Measurements from ENCODE around the gene TSPAN17.

DNA sequence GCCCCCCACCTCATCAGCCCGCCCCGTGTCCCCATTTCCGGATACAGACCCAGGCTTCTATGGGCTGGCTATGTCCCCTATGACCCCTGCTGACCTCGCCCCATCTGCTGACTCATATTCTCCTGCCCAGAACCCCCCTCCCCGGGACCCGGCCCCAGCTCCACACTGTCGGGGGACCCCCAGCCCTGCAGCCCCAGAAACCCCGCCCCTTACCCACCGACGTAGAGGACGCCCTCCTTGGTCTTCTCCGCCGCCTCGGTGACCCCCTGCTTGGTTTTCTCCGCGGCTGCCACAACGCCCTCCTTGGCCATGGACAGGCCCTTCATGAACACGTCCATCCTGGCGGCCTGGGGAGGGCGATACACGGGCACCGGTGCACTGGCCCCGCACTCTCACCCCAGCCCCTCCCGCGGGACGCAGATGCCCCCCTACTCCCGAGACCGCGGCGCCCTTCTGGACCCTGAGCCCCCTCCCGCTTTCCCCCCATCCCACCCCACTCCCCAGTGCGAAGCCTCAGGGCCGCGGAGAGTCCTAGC, 17.9 kb upstream of the TSPAN17 start:
- TF ChIP-seq, protein P1, sequence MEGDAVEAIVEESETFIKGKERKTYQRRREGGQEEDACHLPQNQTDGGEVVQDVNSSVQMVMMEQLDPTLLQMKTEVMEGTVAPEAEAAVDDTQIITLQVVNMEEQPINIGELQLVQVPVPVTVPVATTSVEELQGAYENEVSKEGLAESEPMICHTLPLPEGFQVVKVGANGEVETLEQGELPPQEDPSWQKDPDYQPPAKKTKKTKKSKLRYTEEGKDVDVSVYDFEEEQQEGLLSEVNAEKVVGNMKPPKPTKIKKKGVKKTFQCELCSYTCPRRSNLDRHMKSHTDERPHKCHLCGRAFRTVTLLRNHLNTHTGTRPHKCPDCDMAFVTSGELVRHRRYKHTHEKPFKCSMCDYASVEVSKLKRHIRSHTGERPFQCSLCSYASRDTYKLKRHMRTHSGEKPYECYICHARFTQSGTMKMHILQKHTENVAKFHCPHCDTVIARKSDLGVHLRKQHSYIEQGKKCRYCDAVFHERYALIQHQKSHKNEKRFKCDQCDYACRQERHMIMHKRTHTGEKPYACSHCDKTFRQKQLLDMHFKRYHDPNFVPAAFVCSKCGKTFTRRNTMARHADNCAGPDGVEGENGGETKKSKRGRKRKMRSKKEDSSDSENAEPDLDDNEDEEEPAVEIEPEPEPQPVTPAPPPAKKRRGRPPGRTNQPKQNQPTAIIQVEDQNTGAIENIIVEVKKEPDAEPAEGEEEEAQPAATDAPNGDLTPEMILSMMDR (IDR thresholded peaks at IDR 0.05; ENCODE audit: low read length), result no peak
- TF ChIP-seq EZH2 (IDR thresholded peaks at IDR 0.05; ENCODE audit: borderline replicate concordance, low read length), result no peak

Data from OCI-LY1 (cell line).